CD4-positive, alpha-beta T cell treated with Interleukin-6 for 4 hours (primary cell): ENCODE results near the gene POLR3B.
"Not testable (repeated sequence)": the region's sequence is repeated elsewhere in the genome, so short reads cannot be mapped to it uniquely, and the experiment has no call there.

ENCODE experiments used
- DNase-seq: peaks from one replicate; pipeline ENCODE4 v3.0.0-alpha.2; 2020; ENCODE audit warnings: mixed read lengths

POLR3B gene

DNA sequence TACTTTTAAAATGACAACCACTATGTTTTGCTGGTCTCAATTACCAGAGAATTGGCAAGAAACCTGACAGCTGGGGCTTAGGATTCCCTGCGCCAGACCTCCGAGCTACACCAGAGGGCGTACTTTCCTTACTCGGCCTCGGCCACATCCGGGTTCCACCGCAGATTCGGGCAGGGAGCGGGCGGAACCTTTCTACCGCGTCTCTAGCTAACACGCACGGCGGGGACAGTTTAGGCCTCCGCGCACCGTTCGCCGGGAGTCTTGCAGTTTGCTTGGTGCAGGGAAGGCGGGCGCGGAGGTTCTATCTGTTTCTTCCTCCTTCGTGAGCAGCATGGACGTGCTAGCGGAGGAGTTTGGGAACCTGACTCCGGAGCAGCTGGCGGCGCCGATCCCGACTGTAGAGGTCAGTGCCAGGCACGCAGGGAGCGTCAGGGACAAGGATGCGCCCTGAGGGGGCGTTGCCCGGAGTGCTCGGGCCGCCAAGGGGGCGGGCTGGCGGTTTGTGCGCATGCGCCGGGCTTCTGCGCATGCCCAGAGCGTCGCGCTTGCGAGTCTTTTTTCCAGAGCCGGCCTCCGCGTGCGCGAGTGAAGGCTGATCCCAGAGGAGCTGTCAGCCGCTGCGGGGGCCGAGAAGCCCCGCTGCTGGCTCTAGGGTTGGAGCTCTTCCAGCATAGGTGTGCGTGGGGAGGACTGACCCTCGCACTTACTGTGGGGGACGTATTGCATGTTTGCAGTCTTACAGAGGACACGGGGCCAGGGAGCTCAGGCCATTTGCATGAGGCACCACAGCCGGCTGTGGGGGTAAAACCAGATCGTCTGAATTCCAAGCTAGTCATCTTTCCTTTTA lies at the start of gene POLR3B:
Gene POLR3B (plus strand): TSS at position 200 of the 847 bp plus-strand sequence. CDS start 132 bp downstream, at position 332.
- peak; percentile 95 for DNase-seq

DNA sequence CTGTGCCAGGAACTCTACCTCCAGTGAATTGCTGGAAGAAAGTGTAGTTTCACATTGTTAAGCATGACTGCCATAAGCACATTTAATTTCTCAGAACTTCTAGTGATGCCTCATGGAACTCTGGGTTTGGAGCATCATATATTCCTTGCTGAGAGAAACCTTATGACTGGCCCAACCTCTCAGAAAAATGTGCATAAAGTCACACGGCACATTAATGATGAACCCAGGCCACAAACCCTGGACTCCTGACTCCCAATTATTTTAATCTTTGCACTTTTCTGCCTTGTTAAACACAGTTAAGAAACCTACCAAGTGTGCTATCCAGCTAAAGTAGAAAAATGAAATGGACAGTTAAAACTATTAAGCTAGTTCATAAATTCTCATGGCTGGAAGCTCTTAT lies 49.4 kb upstream of the POLR3B start:
- no peak for DNase-seq

DNA sequence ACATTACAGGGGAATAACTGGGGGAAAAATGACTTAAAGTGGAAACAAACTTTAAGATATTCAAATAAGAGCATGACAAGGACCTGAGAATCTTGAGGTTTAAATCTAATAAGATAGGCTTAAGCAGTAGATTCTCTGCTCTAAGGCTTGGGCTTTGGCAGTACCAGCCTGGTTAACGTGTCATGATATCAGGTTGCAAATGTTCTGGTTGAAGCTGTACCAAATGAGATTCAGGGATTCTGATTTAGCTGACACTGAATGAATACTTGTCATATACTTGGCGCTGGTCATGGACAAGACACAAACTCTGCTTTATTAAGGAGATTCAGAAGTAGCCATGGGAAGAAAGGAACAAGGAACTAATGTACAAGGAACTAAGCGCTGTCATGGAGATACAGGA lies 48.9 kb upstream of the POLR3B start:
- DNase-seq = no peak

DNA sequence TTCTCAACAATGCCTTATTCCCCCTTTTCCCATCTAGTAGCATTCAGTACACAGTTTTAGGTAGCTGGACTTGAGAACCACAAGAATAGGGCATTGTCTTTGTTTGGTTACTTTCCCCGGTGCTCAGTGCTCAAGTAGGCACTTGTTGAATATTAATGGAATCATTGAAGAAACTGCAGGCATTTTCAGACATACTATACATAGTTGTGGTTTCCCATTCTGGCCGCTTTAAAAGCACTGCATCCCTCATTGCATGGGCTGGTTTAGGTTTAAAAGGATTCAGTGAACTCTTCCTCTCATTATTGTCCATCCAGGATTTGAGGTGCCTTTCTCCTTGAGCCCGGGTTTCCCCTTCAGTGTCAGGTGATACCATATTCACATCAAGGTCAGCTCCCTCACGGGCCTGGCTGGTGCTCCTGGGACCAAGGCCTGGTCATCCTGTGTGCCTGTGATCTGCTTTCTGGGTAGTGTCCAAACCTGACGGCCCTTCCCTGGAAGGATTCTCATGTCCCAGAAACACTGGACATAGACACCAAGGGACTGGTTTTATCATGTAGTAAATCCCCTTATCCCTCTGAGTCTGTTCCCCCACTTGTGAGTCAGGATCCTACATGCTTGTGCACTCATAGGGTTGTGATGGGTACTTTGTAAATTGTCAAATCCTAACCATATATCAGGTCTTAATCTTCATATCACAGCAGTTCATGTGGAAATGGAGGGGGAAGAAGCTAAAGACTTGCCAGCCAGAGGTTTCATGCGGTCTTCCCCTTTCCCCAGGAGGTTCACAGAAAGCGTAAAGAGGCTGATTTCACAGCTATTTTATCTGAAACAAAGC lies 47.7 kb upstream of the POLR3B start:
- DNase-seq = no peak

DNA sequence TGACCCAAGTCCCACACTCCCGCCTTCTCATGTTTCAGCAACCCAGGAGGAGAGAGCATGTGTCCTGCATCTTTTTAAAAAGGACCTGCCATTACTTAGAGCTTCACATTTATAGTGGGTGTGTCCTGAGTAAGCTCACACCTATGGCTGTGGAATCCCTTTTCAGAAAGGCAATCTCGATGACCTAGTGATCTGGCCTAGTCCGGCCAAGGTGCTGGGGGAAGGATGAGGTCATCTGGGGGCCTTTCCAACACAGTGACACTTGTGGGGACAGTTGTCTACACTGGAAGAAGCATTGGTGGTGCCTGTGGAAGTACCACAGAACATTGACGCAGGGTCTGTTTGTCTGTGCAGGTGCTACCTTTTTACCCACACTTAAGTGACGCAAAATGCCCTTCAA lies 46.9 kb upstream of the POLR3B start:
- no peak for DNase-seq

DNA sequence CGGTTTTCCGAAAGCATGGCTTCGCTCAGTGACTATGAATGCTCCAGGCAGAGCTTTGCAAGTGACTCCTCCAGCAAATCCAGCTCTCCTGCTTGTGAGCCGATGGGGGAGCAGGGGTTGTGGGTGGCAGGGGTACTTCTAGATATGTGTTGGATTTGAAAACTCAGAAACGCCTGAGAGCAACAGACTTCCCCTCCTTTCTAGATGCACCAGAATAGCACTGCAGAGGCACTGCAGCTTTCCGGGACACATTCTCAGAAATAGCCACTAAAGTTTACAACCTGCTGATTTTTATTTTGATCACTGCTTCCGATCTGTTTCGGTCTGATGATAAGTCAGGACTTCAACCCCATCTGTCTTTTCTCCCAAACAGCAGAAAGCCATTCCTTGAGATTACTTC lies 46.4 kb upstream of the POLR3B start:
- no peak for DNase-seq

DNA sequence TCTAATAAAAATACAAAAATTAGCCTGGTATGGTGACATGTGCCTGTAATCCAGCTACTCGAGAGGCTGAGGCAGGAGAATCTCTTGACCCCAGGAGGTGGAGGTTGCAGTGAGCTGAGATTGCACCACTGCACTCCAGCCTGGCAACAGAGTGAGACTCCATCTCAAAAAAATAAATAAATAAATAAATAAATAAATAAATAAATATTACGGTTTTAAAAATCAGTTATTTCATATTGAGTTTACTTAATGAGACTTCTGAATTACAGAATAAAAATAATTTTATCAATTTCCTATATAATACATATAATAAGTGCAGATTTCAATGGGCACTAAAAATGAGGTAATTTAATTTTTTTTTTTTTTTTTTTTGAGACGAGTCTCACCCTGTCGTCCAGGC lies 44.1 kb upstream of the POLR3B start:
- not testable (repeated sequence) for DNase-seq

DNA sequence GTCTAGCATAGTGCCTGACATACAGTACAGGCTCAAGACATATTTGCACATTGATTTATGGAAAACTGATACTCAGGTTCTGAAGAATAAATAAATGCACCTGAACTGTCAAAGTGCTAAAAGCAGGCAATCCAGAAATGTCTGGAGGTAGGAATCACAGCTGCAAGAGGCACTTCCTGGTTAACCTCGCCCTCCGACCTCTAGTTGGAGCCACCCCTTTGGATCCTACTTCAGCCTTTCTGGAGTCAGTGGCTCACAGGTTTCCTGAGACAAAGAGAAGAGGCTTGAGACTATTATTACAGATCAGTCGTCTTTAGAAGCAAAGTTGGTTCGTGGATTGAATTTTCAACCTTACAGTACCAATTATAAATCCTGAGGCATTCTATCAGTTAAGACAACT lies 42.0 kb upstream of the POLR3B start:
- DNase-seq = no peak

DNA sequence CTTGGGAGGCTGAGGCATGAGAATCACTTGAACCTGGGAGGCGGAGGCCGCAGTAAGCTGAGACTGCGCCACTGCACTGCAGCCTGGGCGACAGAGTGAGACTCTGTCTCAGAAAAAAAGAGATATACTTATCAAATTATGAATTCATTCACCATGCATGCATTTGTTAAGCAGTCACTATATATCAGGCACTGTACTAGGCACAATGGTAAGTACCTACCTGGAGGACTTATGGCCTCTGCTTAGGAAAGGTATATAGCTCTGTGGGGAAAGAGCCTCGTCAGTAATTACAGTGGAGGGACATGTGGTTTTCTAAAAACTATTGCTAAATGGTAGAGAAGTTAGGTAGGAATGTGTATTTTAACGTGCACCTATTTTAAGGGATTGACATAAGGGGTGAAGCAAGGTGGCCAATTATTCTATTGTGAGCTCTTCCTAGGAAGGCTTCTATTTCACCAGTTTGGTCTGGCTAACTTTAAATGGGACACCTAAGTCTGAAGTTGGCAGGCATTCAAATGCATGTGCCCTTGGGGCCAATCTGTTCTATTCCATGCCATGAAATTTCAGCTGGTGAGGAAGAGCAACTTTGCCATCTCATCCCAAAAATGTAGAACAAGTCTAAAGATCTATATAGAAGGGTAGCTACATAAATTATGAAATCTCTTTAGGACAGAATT lies 40.0 kb upstream of the POLR3B start:
- DNase-seq = no peak

DNA sequence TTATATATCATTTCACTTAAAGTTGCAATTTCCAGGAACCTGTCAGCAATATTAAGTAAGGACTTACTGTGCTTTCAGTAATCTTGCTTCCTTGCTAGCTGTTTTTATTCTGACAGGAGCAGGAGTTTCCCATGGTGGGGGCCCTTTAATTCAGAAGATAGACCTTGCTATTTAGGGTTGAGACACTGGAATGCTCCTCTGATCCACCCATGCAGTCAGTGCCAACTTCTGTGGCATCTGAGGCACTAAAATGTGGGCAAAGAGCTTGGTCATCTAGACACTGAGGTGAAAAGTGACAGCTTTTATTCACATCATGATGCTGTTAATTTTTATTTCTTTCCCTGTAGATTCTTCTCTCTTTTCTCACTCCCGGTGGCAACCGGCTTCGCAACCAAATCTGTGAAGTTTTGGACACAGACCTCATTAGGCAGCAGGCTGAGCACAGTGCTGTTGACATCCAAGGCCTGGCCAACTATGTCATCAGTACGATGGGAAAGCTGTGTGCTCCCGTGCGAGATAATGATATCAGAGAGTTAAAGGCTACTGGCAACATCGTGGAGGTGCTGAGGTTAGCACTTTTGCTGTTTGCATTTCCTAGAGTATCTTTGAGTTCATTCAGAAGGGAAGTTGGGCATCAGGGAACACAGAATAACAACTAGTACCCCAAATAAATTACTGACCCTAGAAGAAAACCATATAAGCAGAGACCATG lies 36.3 kb upstream of the POLR3B start:
- no peak for DNase-seq

DNA sequence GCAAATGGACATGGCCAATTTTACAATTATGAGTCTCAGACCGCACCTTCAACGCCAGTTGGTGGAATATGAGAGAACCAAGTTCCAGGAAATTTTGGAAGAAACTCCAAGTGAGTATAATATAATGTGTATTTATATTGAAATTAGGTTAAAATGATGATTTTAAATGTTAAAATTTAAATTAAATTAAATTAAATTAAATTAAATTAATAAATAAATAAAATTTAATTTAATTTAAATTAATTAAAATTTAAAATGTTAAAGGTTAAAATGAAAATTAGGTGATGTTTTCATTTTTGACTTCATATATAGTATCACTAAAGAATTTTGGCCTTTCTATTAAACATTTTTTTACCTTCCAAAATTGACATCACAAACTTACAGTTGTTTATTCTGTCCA lies 34.0 kb upstream of the POLR3B start:
- DNase-seq = no peak

DNA sequence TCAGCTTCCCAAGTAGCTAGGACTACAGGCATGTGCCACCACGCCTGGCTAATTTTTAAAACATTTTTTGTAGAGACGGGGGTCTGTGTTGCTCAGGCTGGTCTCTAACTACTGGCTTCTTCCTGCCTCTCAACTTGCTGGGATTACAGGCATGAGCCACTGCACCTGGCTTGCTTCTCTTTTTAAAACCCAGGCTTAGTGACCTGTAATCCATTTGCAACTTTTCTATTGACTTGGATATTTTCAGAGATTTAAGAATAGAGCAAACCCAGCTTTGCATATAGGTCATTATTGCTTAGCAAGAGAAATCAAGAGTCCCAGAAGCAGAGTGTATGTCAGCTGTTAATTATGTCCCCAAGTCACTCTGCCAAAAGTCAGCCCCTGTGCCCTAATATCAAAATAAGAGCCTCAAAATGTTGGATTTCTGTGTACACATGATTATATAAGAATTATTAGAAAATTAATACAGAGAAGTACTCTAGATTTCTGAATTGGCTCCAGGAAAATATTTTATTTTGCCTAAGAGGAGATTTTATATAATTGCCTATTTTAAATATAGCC lies 30.2 kb upstream of the POLR3B start:
- DNase-seq = no peak

DNA sequence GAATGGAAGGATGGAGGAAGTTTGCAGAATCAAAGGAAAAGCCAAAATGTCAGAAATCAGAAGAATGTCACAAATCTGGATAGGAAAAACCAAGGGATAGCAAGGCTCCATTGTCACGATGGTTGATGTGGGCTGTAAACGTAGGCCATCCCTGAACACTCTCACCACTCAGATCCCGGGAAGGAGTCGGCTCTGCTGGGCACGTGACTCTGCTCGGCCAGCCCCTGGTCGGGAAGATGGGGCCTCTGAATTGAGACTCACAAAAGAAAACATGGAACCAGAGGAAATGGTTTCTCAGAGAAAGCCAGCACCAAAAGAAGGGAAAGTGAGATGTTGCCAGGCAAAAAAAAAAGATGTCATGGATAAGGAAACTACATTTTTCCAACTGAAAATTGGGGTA lies 28.8 kb upstream of the POLR3B start:
- no peak for DNase-seq

DNA sequence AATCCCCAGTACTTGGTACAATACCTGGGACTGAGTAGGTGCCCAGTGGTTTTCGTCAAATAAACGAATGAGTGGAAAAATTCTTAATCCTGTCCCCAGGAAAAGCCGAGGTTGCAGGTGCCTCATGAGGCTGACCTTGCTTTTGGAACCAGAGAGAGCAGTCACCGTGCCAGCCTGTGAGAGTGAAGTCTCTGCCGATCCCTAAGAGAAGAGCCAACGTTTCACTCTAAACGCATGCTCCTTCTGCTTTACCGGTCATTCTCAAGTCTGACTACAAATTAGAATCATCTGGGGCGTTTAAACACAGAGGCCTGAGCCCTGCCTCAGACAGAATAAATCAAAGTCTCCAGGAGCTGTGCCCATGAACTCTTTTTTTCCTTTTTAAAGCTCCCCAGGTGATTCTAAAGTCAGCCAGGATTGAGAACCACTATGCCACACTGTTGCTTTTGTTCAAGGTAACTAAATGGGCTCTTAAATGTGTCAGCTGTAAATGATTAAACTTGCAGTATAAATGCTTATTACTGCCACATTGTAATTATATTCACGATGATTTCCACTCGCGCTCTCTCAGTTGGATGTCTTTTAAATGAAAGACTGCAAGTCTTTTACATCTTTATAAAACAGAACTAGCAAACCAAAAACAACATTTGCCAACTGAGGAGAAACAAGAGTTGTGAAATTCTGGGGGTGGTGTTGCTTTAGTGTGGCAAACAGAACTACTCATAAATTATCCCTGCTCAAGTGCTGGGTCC lies 28.1 kb upstream of the POLR3B start:
- DNase-seq = no peak

DNA sequence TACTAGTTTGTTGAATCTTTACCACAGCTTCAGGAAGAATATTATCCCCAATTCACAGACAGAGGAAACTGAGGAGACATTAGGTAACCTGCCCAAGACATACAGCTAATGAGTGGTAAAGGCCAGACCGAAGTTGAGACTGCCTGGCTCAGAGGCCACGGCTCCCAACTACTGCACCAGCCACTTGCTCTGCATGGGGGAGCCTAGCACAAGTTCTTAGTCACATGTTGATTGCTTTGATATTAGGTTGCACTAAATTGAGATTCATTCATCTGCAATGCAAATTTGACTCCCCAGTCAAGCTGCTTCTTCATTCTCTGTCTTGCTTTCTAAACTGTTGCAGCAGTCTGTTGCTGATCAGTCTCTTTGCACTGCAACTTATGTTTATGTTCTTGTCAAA lies 25.9 kb upstream of the POLR3B start:
- no peak for DNase-seq

DNA sequence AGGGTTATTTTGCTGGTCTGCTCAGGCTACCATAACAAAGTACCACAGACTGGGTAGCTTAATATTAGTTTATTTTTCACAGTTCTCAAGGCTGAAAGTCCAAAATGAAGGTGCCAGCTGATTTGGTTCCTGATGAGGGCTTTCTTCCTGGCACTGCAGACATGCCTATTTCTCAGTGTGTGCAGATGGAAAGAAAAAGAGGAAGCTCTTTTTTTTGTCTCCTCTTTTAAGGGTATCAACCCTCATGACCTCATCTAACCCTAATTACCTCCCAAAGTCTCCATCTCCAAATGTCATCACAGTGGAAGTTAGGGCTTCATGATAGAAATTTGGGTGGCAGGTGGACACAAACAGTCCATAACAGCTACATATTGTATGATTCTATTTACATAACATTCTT lies 25.0 kb upstream of the POLR3B start:
- DNase-seq = no peak

DNA sequence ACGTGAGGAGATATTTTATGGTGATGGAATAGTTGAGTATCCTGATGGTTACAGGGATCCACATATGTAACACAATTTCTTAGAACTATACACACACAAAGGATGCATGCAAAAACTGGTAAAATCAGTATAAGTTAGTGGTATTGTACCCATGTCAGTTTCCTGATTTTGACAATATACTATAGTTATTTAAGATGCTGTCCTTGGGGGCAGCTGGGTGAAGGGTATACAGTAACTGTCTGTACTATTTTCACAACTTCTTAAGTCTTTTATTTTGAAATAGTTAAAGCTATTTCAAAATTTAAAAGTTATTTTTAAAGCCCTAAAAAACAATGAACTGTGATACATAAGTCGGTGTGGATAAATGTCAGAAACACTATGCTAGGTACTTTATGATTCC lies 24.5 kb upstream of the POLR3B start:
- no peak for DNase-seq

DNA sequence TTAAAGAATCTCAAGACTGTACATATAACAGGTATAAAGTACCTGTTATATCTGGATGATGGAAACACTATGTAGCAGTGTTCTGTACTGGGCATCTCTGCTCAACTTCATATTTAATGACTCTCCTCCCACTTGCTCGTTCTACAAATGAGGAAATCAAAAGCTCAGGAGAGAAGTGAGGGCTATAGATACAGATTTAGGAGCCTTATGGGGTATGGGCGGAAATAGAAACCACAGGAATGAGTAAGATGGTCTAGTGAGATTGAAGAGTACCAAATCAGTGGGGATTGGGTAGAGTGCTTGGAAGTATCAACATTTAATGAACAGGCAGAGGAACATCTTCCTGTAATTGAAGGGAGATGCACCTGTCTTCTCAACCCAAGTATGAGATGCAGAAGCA lies 23.8 kb upstream of the POLR3B start:
- DNase-seq = no peak

DNA sequence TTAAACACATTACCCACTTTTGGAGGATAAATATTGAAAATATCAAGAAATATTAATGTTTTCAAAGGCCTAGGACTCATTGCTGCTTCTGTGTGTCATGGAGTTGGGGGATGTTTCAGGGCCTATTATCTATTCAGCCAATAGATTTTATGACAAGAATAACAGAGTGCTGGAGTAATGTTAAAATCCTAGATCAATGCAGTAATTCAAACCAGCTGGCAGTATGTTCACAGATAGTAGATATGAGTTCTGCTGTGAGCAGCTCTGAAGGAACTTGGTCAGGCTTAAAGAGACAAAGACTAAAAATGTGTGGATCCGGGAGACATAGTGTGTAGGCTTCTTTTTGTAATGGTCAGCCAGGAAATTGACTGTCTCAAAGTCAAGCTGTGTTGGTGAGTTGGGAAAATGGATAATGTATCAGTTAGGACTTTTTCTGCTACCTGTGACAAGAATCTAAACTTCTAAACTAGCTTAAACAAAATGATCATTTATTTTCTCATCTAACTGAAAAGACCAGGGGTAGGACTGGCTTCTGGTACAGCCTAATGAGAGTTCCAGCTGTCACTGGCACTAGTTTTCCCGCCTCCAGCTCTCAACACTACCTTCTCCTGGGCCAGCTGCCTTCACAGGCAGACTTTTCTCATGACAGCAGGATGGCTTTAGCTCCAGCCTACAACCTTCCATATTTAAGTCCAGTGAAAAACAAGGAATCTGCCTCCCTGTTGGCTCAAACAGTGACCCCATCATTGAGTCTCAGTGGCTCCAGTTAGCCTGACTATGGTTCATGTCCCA lies 16.3 kb upstream of the POLR3B start:
- DNase-seq = no peak

DNA sequence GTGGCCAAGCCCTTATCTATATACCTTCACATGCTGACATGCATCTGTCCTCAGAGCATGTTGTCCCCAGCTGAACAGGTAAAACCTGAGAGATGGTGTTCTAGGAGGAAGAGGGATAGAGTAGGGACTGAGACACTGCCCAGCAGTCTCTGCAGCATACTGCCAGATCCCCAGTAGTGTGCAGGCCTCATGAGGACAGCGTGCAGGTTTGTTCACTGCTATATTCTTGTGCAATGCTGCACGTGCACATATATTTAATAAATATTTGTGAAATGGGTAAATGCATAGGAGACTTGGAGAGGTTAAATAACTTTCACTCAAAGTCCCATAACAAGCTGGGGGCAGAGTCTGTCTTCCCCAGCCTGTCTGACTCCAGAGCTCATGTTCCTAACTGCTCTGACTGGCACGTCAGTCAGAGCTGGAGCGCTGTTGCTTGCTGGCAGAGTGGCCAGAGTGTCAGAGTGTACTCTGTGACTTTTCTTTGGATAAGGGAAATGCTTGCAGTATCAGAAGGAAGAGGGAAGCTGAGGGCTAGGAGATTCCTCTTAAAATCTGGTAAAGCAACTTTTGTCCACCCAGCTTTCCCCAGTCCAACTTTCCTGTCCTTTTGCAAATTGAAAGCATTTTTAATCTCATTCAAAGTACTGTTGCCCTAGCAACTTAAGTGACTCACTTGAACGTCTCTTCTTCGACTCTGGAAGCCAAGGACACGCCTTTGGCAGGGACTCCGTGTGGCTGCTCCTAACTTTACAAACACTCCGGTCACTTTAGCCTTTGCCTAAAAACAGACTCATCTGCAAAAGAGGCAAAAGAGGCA lies 14.9 kb upstream of the POLR3B start:
- no peak for DNase-seq
